Endothelial cell (in vitro differentiated cells): ENCODE measurements around the gene CMSS1. TPM values are rescaled to one million over a fixed set of nuclear protein-coding genes. Genes with fewer than 3 reads are reported as not detected.

Experiments
- DNase-seq: peaks from one replicate; pipeline ENCODE4 v3.0.0; 2021; ENCODE audit warnings: low spot score
- H3K27ac Mint-ChIP-seq: one replicate; pipeline ENCODE4 v1.8.0; 2021; ENCODE audit warnings: mixed read lengths, inconsistent platforms; ENCODE audit not compliant: unreplicated experiment
- H3K27me3 Mint-ChIP-seq: one replicate; pipeline ENCODE4 v1.8.0; 2021; ENCODE audit warnings: mild to moderate bottlenecking, moderate library complexity, mixed read lengths, inconsistent platforms; ENCODE audit not compliant: unreplicated experiment
- H3K36me3 Mint-ChIP-seq: one replicate; pipeline ENCODE4 v1.8.0; 2021; ENCODE audit warnings: mild to moderate bottlenecking, low read depth, mixed read lengths, inconsistent platforms; ENCODE audit not compliant: unreplicated experiment
- H3K4me1 Mint-ChIP-seq: one replicate; pipeline ENCODE4 v1.8.0; 2021; ENCODE audit warnings: mild to moderate bottlenecking, mixed read lengths, inconsistent platforms; ENCODE audit not compliant: unreplicated experiment
- H3K4me3 Mint-ChIP-seq: one replicate; pipeline ENCODE4 v1.8.0; 2021; ENCODE audit warnings: mild to moderate bottlenecking, mixed read lengths, inconsistent platforms; ENCODE audit not compliant: unreplicated experiment
- H3K9me3 Mint-ChIP-seq: one replicate; pipeline ENCODE4 v1.8.0; 2021; ENCODE audit warnings: mixed read lengths, inconsistent platforms; ENCODE audit not compliant: unreplicated experiment
- CTCF ChIP-seq: fragments of 200-600 bp; sonication (generic); IDR thresholded peaks from one replicate; pipeline ENCODE4 v1.5.0; 2021; ENCODE audit warnings: antibody characterized with exemption; ENCODE audit not compliant: unreplicated experiment
- total RNA-seq: library from RNA; stranded (reverse); fragmentation: NEBNext Ultra II Directional; extraction: Animal tissue kit (Norgen Biotek cat#: 25700); gene quantifications from one replicate; pipeline ENCODE4 v1.2.1, GENCODE V29; 2021; ENCODE audit not compliant: unreplicated experiment

CMSS1 gene
- total RNA-seq, 1 donor from 2014 or later, result 25.8 TPM

GRCh38 chr3:100155128-100155527 lies 337.5 kb downstream of the CMSS1 start:
- peaks cover 1% of the 10 kb centered on the region for H3K27me3 Mint-ChIP-seq
- DNase-seq, result no peak
- H3K9me3 Mint-ChIP-seq, result peaks cover 5% of the 10 kb centered on the region
- H3K36me3 Mint-ChIP-seq, result peaks cover 12% of the 10 kb centered on the region
- TF ChIP-seq CTCF, result no peak
- no peak overlapping the region for H3K27ac Mint-ChIP-seq
- H3K4me3 Mint-ChIP-seq, result no peak overlapping the region
- H3K4me1 Mint-ChIP-seq, result no peaks in the 10 kb centered on the region

- Mint-ChIP-seq H3K27me3 (peaks cover 1% of the 10 kb centered on the region), H3K9me3 (peaks cover 5% of the 10 kb centered on the region), H3K27ac (no peak overlapping the region), H3K36me3 (peaks cover 12% of the 10 kb centered on the region), H3K4me1 (no peaks in the 10 kb centered on the region), H3K4me3 (no peak overlapping the region)
- DNase-seq, result no peak
- no peak for TF ChIP-seq CTCF
These were observed 337.9 kb downstream of the CMSS1 start for GRCh38 chr3:100155590-100155989.

- no peak for TF ChIP-seq CTCF
- H3K4me3 Mint-ChIP-seq, result no peak overlapping the region
- H3K36me3 Mint-ChIP-seq, result peaks cover 12% of the 10 kb centered on the region
- no peak overlapping the region for H3K27ac Mint-ChIP-seq
- DNase-seq, result no peak
- peaks cover 5% of the 10 kb centered on the region for H3K9me3 Mint-ChIP-seq
- H3K4me1 Mint-ChIP-seq, result no peaks in the 10 kb centered on the region
- peaks cover 1% of the 10 kb centered on the region for H3K27me3 Mint-ChIP-seq
These were observed 340.0 kb downstream of the CMSS1 start for GRCh38 chr3:100157685-100158084.

GRCh38 chr3:100158918-100159330 lies 341.3 kb downstream of the CMSS1 start:
- Mint-ChIP-seq H3K27me3 (peaks cover 1% of the 10 kb centered on the region), H3K4me1 (no peaks in the 10 kb centered on the region), H3K27ac (no peak overlapping the region), H3K9me3 (peaks cover 5% of the 10 kb centered on the region), H3K36me3 (peaks cover 12% of the 10 kb centered on the region), H3K4me3 (no peak overlapping the region)
- TF ChIP-seq CTCF, result no peak
- no peak for DNase-seq

GRCh38 chr3:100159331-100160153 lies 341.9 kb downstream of the CMSS1 start:
- no peak overlapping the region for H3K27ac Mint-ChIP-seq
- no peaks in the 10 kb centered on the region for H3K4me1 Mint-ChIP-seq
- peaks cover 1% of the 10 kb centered on the region for H3K27me3 Mint-ChIP-seq
- no peak for DNase-seq
- no peak for TF ChIP-seq CTCF
- no peak overlapping the region for H3K4me3 Mint-ChIP-seq
- peaks cover 5% of the 10 kb centered on the region for H3K9me3 Mint-ChIP-seq
- H3K36me3 Mint-ChIP-seq, result peaks cover 12% of the 10 kb centered on the region
